HFFc6 (cell line): ENCODE measurements around the gene ATXN7L3. TPM values are rescaled to one million over a fixed set of nuclear protein-coding genes. Genes with fewer than 3 reads are reported as not detected.

Experiments used
- DNase-seq: peaks from one replicate; pipeline ENCODE4 v3.0.0-alpha.2; 2018
- H3K27ac Mint-ChIP-seq: 2 replicates; pipeline ENCODE4 v1.8.0; 2020; ENCODE audit warnings: mild to moderate bottlenecking, mixed read lengths
- H3K27me3 Mint-ChIP-seq: 2 replicates; pipeline ENCODE4 v1.8.0; 2021; ENCODE audit warnings: mild to moderate bottlenecking, moderate library complexity, mixed read lengths; ENCODE audit not compliant: insufficient read depth
- H3K36me3 Mint-ChIP-seq: 2 replicates; pipeline ENCODE4 v1.8.0; 2021; ENCODE audit warnings: low read depth, mixed read lengths
- H3K4me1 Mint-ChIP-seq: 2 replicates; pipeline ENCODE4 v1.8.0; 2020; ENCODE audit warnings: low read depth, mixed read lengths
- H3K4me3 Mint-ChIP-seq: 2 replicates; pipeline ENCODE4 v1.8.0; 2020; ENCODE audit warnings: mild to moderate bottlenecking, moderate library complexity, mixed read lengths
- H3K9me3 Mint-ChIP-seq: 2 replicates; pipeline ENCODE4 v1.8.0; 2020; ENCODE audit warnings: mild to moderate bottlenecking, mixed read lengths
- CTCF ChIP-seq: fragments of 200-600 bp; sonication (generic); IDR thresholded peaks from 2 replicates; pipeline ENCODE4 v1.5.0; 2021; ENCODE audit warnings: antibody characterized with exemption, mild to moderate bottlenecking
- total RNA-seq, 6 experiments: library from RNA; stranded (reverse); fragmentation: NEBNext Ultra II Directional; extraction: Animal tissue kit (Norgen Biotek cat#: 25700); gene quantifications; 2 replicates in 1 of 6; 3 replicates in 5 of 6; pipeline ENCODE4 v1.2.3, GENCODE V29; 2021

ATXN7L3 gene
- total RNA-seq, 6 experiments from 2014 or later, result 61.1 to 72.2 (median 68.4) TPM

GRCh38 chr17:44190481-44190880 is 9.2 kb downstream of the ATXN7L3 start:
- DNase-seq, result no peak
- no peak for TF ChIP-seq CTCF
- 0 out of 2 replicates have a peak overlapping the region, but pooled peaks have one; percentile 6 for H3K27ac Mint-ChIP-seq
- H3K4me1 Mint-ChIP-seq, result peaks cover 27% of the 10 kb centered on the region
- no peak overlapping the region for H3K4me3 Mint-ChIP-seq
- H3K36me3 Mint-ChIP-seq, result peaks cover 39% of the 10 kb centered on the region
- H3K9me3 Mint-ChIP-seq, result no peaks in the 10 kb centered on the region
- H3K27me3 Mint-ChIP-seq, result peaks cover 4% of the 10 kb centered on the region

- TF ChIP-seq CTCF, result no peak
- DNase-seq, result no peak
- Mint-ChIP-seq H3K4me3 (peak overlapping the region; percentile 100), H3K27ac (peak overlapping the region; percentile 99), H3K27me3 (peaks cover 4% of the 10 kb centered on the region), H3K4me1 (peaks cover 34% of the 10 kb centered on the region), H3K9me3 (no peaks in the 10 kb centered on the region), H3K36me3 (peaks cover 32% of the 10 kb centered on the region)
Measured at GRCh38 chr17:44188576-44189403, 10.9 kb downstream of the ATXN7L3 start.

- H3K27ac Mint-ChIP-seq, result peak overlapping the region; percentile 99
- peaks cover 4% of the 10 kb centered on the region for H3K27me3 Mint-ChIP-seq
- H3K9me3 Mint-ChIP-seq, result no peaks in the 10 kb centered on the region
- no peak for TF ChIP-seq CTCF
- H3K4me1 Mint-ChIP-seq, result peaks cover 34% of the 10 kb centered on the region
- DNase-seq, result peak; percentile 11
- H3K4me3 Mint-ChIP-seq, result peak overlapping the region; percentile 100
- H3K36me3 Mint-ChIP-seq, result peaks cover 32% of the 10 kb centered on the region
Measured at GRCh38 chr17:44187131-44187899, 12.4 kb downstream of the ATXN7L3 start.

- Mint-ChIP-seq H3K4me3 (peak within 1 kb of the TSS; percentile 100), H3K27ac (peak within 1 kb of the TSS; percentile 99), H3K36me3 (peaks cover 35% of the 10 kb centered on the region), H3K27me3 (peaks cover 4% of the 10 kb centered on the region), H3K9me3 (no peaks in the 10 kb centered on the region), H3K4me1 (peaks cover 34% of the 10 kb centered on the region)
- peak; percentile 99 for DNase-seq
- no peak for TF ChIP-seq CTCF
Measured at GRCh38 chr17:44186307-44187130, 13.2 kb downstream of the ATXN7L3 start, which contains the start of gene TMUB2. TMUB2 (plus strand) TSS chr17:44186972; CDS start chr17:44187709, 737 bp downstream.

- Mint-ChIP-seq H3K36me3 (peaks cover 22% of the 10 kb centered on the region), H3K4me1 (peaks cover 34% of the 10 kb centered on the region), H3K27ac (no peak overlapping the region; the same call in 1 of the 2 replicates), H3K4me3 (no peak overlapping the region; the same call in 1 of the 2 replicates), H3K27me3 (peaks cover 4% of the 10 kb centered on the region), H3K9me3 (no peaks in the 10 kb centered on the region)
- no peak for DNase-seq
- TF ChIP-seq CTCF, result 0 out of 2 replicates have a peak, but pooled peaks have one; percentile 9
Measured at GRCh38 chr17:44184212-44184810, 15.4 kb downstream of the ATXN7L3 start.
